ENCODE data around the gene LAMP1.
A peak's percentile ranks its signal among the peaks of the same experiment; 100 is the strongest.

The LAMP1 gene

DNA sequence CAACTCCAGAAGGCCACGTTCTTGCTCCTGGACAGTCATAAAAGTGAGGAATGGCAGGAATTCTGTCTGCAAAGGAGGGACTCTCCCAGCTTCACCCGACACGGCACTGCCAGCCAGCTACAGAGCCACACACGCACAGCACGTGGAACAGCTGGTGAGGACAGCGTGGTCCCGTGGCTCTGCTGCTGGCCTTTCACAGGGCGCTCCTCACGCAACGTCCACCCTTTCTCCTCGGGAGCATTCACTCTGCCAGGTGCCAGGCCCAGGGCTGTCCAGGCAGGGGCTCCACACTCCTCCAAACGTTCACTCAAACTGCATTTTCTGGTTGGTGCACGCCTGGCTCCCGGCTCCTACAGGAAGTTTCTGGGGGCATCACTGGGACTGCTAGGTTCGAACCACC lies 52.5 kb downstream of the LAMP1 start:
- peaks cover 0 to 49% (median 0%) of the 10 kb centered on the region in 3 donors for H3K36me3 ChIP-seq
- intact Hi-C loops (cut with DNase I; ENCODE audit: low total_unique reads) = no loop called here
- H3K27ac ChIP-seq = no peak overlapping the region
- TF ChIP-seq, protein P1, sequence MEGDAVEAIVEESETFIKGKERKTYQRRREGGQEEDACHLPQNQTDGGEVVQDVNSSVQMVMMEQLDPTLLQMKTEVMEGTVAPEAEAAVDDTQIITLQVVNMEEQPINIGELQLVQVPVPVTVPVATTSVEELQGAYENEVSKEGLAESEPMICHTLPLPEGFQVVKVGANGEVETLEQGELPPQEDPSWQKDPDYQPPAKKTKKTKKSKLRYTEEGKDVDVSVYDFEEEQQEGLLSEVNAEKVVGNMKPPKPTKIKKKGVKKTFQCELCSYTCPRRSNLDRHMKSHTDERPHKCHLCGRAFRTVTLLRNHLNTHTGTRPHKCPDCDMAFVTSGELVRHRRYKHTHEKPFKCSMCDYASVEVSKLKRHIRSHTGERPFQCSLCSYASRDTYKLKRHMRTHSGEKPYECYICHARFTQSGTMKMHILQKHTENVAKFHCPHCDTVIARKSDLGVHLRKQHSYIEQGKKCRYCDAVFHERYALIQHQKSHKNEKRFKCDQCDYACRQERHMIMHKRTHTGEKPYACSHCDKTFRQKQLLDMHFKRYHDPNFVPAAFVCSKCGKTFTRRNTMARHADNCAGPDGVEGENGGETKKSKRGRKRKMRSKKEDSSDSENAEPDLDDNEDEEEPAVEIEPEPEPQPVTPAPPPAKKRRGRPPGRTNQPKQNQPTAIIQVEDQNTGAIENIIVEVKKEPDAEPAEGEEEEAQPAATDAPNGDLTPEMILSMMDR (IDR thresholded peaks at IDR 0.05) = no peak
- no peaks in the 10 kb centered on the region for H3K27me3 ChIP-seq
- DNase-seq = no peak
- no peaks in the 10 kb centered on the region for H3K9me3 ChIP-seq
- no peaks in the 10 kb centered on the region for H3K4me1 ChIP-seq
- no peak overlapping the region for H3K4me3 ChIP-seq

DNA sequence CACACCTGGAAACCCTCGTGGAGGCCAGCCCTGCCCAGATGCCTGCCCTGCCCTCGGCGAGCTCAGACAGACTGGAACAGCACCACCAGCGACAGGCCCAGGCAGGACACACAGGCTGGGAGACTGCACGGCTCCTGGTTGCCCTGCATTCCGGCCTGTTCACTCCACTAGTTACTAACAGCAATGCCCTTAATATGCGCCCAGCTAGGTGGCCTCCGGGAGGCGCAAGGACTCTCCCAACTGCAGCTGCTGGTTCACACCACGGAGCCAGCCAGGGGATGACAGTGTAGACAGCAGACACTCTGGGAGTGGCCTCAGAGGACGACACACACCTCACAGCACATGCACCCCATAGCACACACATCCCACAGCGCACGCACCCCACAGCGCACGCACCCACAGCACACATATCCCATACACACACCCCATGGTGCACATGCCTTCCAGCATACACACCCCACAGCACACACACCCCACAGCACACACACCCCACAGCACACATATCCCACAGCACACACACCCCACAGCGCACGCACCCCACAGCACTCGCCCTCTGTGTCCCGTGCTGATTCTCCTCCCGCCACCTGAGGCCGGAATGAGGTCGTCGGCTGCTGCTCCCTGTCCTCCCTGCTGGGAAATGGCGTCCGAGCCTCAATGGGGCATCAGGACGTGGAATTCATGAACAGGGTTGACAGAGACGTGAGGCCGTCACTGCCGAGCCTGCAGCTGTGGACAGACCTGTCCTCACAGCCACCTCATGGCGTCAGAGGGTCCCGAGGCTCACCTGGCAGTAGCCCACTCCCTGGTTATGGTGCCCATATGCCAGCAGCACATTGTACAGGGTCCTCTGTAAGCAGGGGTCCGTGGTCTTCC lies 53.3 kb downstream of the LAMP1 start:
- H3K4me3 ChIP-seq = no peak overlapping the region

DNA sequence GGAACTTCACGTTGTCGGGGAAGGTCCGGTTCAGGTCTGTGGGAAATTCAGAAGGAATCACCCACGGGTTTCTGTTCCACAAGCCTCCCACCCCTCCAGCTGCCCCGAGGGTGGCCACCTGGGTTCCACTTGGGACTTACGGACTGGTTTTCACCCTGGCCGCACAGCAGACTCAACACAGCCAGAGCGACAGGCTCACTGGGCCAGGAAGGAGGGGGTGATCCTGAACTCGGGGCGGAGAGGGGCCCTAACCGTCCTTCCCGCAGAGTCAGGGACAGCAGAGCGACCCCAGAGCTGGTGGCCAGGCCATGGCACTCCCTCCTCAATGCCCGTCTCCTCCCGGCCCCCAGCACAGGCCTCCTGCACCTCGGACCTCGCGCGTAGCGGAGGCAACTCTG lies 53.9 kb downstream of the LAMP1 start:
- no peaks in the 10 kb centered on the region for H3K9me3 ChIP-seq
- H3K27ac ChIP-seq = no peak overlapping the region
- H3K36me3 ChIP-seq = peaks cover 0 to 46% (median 0%) of the 10 kb centered on the region in 3 donors
- DNase-seq = no peak
- intact Hi-C loops (cut with DNase I; ENCODE audit: low total_unique reads) = no loop called here
- H3K4me1 ChIP-seq = no peaks in the 10 kb centered on the region
- H3K27me3 ChIP-seq = no peaks in the 10 kb centered on the region
- no peak overlapping the region for H3K4me3 ChIP-seq
- TF ChIP-seq, protein P1 (IDR thresholded peaks at IDR 0.05) = no peak

More for the DNA sequence above, 53.3 kb downstream of the LAMP1 start:
- Histone ChIP-seq H3K27ac (no peak overlapping the region), H3K4me1 (no peaks in the 10 kb centered on the region), H3K27me3 (no peaks in the 10 kb centered on the region), H3K36me3 (peaks cover 0 to 49% (median 0%) of the 10 kb centered on the region in 3 donors), H3K9me3 (no peaks in the 10 kb centered on the region)
- DNase-seq = no peak
- TF ChIP-seq, protein P1 (IDR thresholded peaks at IDR 0.05) = no peak
- intact Hi-C loops (cut with DNase I; ENCODE audit: low total_unique reads) = no loop called here

DNA sequence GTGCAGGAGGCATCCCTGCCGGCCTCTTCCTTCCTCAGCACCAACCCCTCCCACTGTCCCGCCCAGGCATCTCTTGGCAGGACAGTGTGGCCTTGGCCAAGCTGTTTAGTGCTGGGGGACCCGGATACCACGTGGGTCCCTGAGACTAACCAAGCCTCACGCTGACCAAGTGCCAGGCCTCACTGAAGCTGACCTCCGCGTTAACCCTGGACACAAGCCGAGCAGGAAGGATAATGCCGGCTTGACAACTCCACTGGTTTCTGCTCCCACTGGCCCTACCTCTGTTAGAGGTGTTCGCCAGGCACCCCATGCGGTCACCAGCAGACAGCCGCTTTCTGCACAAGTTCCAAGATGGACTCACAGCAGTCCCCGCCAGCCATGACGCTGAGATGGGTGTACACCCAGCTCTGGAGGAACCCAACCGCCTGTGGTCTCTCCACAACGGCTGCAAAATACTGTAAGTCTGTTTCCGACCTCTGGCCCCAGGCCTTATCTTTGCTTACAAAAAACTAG lies 54.5 kb downstream of the LAMP1 start:
- no peak overlapping the region for H3K27ac ChIP-seq
- no peaks in the 10 kb centered on the region for H3K9me3 ChIP-seq
- peaks cover 0 to 46% (median 0%) of the 10 kb centered on the region in 3 donors for H3K36me3 ChIP-seq
- H3K27me3 ChIP-seq = no peaks in the 10 kb centered on the region
- TF ChIP-seq, protein P1 (IDR thresholded peaks at IDR 0.05) = no peak
- intact Hi-C loops (cut with DNase I; ENCODE audit: low total_unique reads) = no loop called here
- H3K4me3 ChIP-seq = no peak overlapping the region
- DNase-seq = no peak
- no peaks in the 10 kb centered on the region for H3K4me1 ChIP-seq

DNA sequence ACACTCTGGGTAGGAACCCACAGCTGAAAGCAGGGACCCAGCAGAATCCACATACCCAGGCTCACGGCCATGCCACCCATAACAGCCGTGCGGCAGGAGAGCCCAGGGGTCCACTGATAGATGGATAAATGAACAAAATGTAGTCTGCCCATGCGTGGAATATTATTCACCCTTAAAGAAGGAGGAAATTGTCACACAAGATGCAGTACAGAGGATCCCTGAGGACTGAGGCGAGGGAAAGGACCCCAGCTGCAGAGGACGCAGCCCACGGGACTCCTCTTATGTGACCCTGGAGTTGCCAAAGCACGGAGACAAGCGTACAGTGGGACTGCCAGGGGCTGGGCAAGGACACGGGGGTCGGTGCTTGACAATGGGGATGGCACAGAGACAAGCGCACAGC lies 56.2 kb downstream of the LAMP1 start:
- TF ChIP-seq, protein P1 (IDR thresholded peaks at IDR 0.05) = no peak
- Histone ChIP-seq H3K9me3 (no peaks in the 10 kb centered on the region), H3K27me3 (no peaks in the 10 kb centered on the region), H3K4me1 (no peaks in the 10 kb centered on the region), H3K27ac (no peak overlapping the region), H3K4me3 (no peak overlapping the region), H3K36me3 (peaks cover 0 to 43% (median 0%) of the 10 kb centered on the region in 3 donors)
- intact Hi-C loops (cut with DNase I; ENCODE audit: low total_unique reads) = no loop called here
- peak in 1 of 2 donors; percentile 33 for DNase-seq

All from tibial artery (tissue), 4 donors.